Hepatocyte (in vitro differentiated cells): Measurements from ENCODE around the gene ACY1. TPM values are rescaled to one million over a fixed set of nuclear protein-coding genes. Genes with fewer than 3 reads are reported as not detected.

ENCODE experiments used
- DNase-seq: peaks from one replicate; pipeline ENCODE4 v3.0.0-alpha.2; 2016; ENCODE audit warnings: low spot score
- H2AFZ ChIP-seq: fragments of 200-600 bp; sonication (generic); 2 replicates; pipeline ENCODE4 v1.6.0; 2016; ENCODE audit warnings: antibody characterized with exemption, mild to moderate bottlenecking
- H3K27ac ChIP-seq: fragments of 200-600 bp; sonication (generic); 2 replicates; pipeline ENCODE4 v1.5.1; 2016; ENCODE audit warnings: mild to moderate bottlenecking
- H3K27me3 ChIP-seq: fragments of 200-600 bp; sonication (generic); 2 replicates; pipeline ENCODE4 v1.6.1; 2016
- H3K36me3 ChIP-seq: fragments of 200-600 bp; sonication (generic); replicated peaks from 2 replicates; pipeline ENCODE4 v1.5.1; 2016; ENCODE audit warnings: low read depth; ENCODE audit not compliant: insufficient read depth
- H3K4me1 ChIP-seq: fragments of 200-600 bp; sonication (generic); 2 replicates; pipeline ENCODE4 v1.5.1; 2016; ENCODE audit warnings: mild to moderate bottlenecking, moderate library complexity; ENCODE audit not compliant: insufficient read depth
- H3K4me2 ChIP-seq: fragments of 200-600 bp; sonication (generic); 2 replicates; pipeline ENCODE4 v1.6.0; 2016
- H3K4me3 ChIP-seq: fragments of 200-600 bp; sonication (generic); 2 replicates; pipeline ENCODE4 v1.5.1; 2016; ENCODE audit warnings: mild to moderate bottlenecking
- H3K79me2 ChIP-seq: fragments of 200-600 bp; sonication (generic); 2 replicates; pipeline ENCODE4 v1.6.0; 2017; ENCODE audit warnings: mild to moderate bottlenecking
- H3K9me2 ChIP-seq: fragments of 200-600 bp; sonication (generic); replicated peaks from 2 replicates; pipeline ENCODE4 v1.6.0; 2017; ENCODE audit warnings: mild to moderate bottlenecking; ENCODE audit not compliant: insufficient read depth
- H3K9me3 ChIP-seq: fragments of 200-600 bp; sonication (generic); 2 replicates; pipeline ENCODE4 v1.5.1; 2016; ENCODE audit warnings: low read depth, mild to moderate bottlenecking
- H4K20me1 ChIP-seq: fragments of 200-600 bp; sonication (generic); 2 replicates; pipeline ENCODE4 v1.6.0; 2016; ENCODE audit warnings: mild to moderate bottlenecking; ENCODE audit not compliant: insufficient read depth, poor library complexity, severe bottlenecking
- CTCF ChIP-seq: fragments of 200-600 bp; sonication (generic); IDR thresholded peaks from 2 replicates; pipeline ENCODE4 v1.5.1; 2016; ENCODE audit warnings: antibody characterized with exemption, mild to moderate bottlenecking; ENCODE audit not compliant: poor library complexity
- EZH2 ChIP-seq: fragments of 200-600 bp; sonication (generic); IDR thresholded peaks from 2 replicates; pipeline ENCODE4 v1.6.1; 2016; ENCODE audit warnings: antibody characterized with exemption, mild to moderate bottlenecking, borderline replicate concordance
- EZH2phosphoT487 ChIP-seq: fragments of 200-600 bp; sonication (generic); IDR thresholded peaks from one replicate; pipeline ENCODE4 v1.6.1; 2018; ENCODE audit warnings: antibody characterized with exemption, mild to moderate bottlenecking, low read depth, moderate library complexity; ENCODE audit not compliant: unreplicated experiment, severe bottlenecking
- WGBS: methylation state at CpG from one replicate; pipeline ENCODE4 v1.1.6; 2016; ENCODE audit warnings: low lambda C conversion rate; ENCODE audit errors: missing lambda C conversion rate; 5-methylcytosine and 5-hydroxymethylcytosine counted together
- polyA plus RNA-seq: library from polyadenylated mRNA; unstranded; fragments of >200 nt; fragmentation: Nextera tagmentation; extraction: Ambion mirVana; gene quantifications from 2 replicates; pipeline ENCODE4 v1.2.1, GENCODE V29; 2016
- total RNA-seq: library from RNA; depleted of rRNA; stranded (reverse); fragments of >200 nt; gene quantifications from 2 replicates; pipeline ENCODE4 v1.2.3, GENCODE V29; 2014

Gene ACY1
- total and polyA plus RNA-seq, 2 experiments from 2014 or later = 164 to 183 TPM

GRCh38 chr3:51969841-51970240, 13.5 kb upstream of the ACY1 start:
- no peak for DNase-seq

GRCh38 chr3:51970606-51971300, 12.6 kb upstream of the ACY1 start:
- TF ChIP-seq EZH2phosphoT487 = no peak
- no peak for TF ChIP-seq EZH2
- TF ChIP-seq CTCF = no peak
- 85% methylated on average over 6 of the region's 6 CpGs for WGBS
- Histone ChIP-seq H3K79me2 (peaks cover 32% of the 10 kb centered on the region), H3K9me2 (no peaks in the 10 kb centered on the region), H3K27ac (no peak overlapping the region), H3K4me2 (no peak overlapping the region), H4K20me1 (no peaks in the 10 kb centered on the region), H3K36me3 (no peaks in the 10 kb centered on the region), H3K4me1 (peaks cover 44% of the 10 kb centered on the region), H3K4me3 (no peak overlapping the region), H3K9me3 (no peaks in the 10 kb centered on the region), H2AFZ (no peak overlapping the region), H3K27me3 (no peaks in the 10 kb centered on the region)
- no peak for DNase-seq

More at GRCh38 chr3:51969841-51970240, 13.5 kb upstream of the ACY1 start:
- TF ChIP-seq CTCF (no peak), EZH2 (no peak), EZH2phosphoT487 (no peak)
- H3K4me3 ChIP-seq = no peak overlapping the region
- H3K9me3 ChIP-seq = no peaks in the 10 kb centered on the region
- no peak overlapping the region for H3K4me2 ChIP-seq
- no peaks in the 10 kb centered on the region for H3K27me3 ChIP-seq
- no peaks in the 10 kb centered on the region for H3K36me3 ChIP-seq
- H2AFZ ChIP-seq = no peak overlapping the region
- peaks cover 45% of the 10 kb centered on the region for H3K4me1 ChIP-seq
- no peak overlapping the region for H3K27ac ChIP-seq
- 89% methylated on average over 4 of the region's 4 CpGs for WGBS
- peaks cover 41% of the 10 kb centered on the region for H3K79me2 ChIP-seq
- H3K9me2 ChIP-seq = no peaks in the 10 kb centered on the region
- H4K20me1 ChIP-seq = no peaks in the 10 kb centered on the region

- H3K9me2 ChIP-seq = no peaks in the 10 kb centered on the region
- H3K36me3 ChIP-seq = no peaks in the 10 kb centered on the region
- no peaks in the 10 kb centered on the region for H3K9me3 ChIP-seq
- H3K4me3 ChIP-seq = no peak overlapping the region
- no peak overlapping the region for H3K27ac ChIP-seq
- H3K4me2 ChIP-seq = no peak overlapping the region
- no peaks in the 10 kb centered on the region for H3K27me3 ChIP-seq
- no peak overlapping the region for H2AFZ ChIP-seq
- H3K4me1 ChIP-seq = peaks cover 39% of the 10 kb centered on the region
- WGBS = 94% methylated on average over 11 of the region's 11 CpGs
- H3K79me2 ChIP-seq = peaks cover 26% of the 10 kb centered on the region
- TF ChIP-seq CTCF (no peak), EZH2 (no peak), EZH2phosphoT487 (no peak)
- H4K20me1 ChIP-seq = no peaks in the 10 kb centered on the region
- DNase-seq = no peak
Measured at GRCh38 chr3:51971350-51971749, 12.0 kb upstream of the ACY1 start.
